ENCODE data around the gene AFAP1.

AFAP1 gene

GRCh38 chr4:7766086-7766485 is 173.6 kb downstream of the AFAP1 start:
- no peak for DNase-seq

- no peak for DNase-seq
Measured at GRCh38 chr4:7765666-7766065, 174.0 kb downstream of the AFAP1 start.

GRCh38 chr4:7764466-7764865 is 175.2 kb downstream of the AFAP1 start:
- no peak for DNase-seq

- no peak for DNase-seq
Measured at GRCh38 chr4:7763788-7764187, 175.9 kb downstream of the AFAP1 start.

GRCh38 chr4:7763106-7763505 is 176.6 kb downstream of the AFAP1 start:
- no peak for DNase-seq

GRCh38 chr4:7762376-7763030 is 177.2 kb downstream of the AFAP1 start:
- no peak for DNase-seq

- peak; percentile 38 for DNase-seq
Measured at GRCh38 chr4:7761720-7762119, 177.9 kb downstream of the AFAP1 start.

GRCh38 chr4:7761312-7761711 is 178.3 kb downstream of the AFAP1 start:
- DNase-seq, result no peak

GRCh38 chr4:7760706-7761105 is 179.0 kb downstream of the AFAP1 start:
- DNase-seq, result no peak

GRCh38 chr4:7760228-7760627 is 179.4 kb downstream of the AFAP1 start:
- DNase-seq, result no peak

GRCh38 chr4:7759635-7760034 is 180.0 kb downstream of the AFAP1 start:
- no peak for DNase-seq

- DNase-seq, result peak; percentile 58
Measured at GRCh38 chr4:7759216-7759615, 180.4 kb downstream of the AFAP1 start.

- DNase-seq, result no peak
Measured at GRCh38 chr4:7758476-7758875, 181.2 kb downstream of the AFAP1 start.

- no peak for DNase-seq
Measured at GRCh38 chr4:7757501-7758471, 181.9 kb downstream of the AFAP1 start.

GRCh38 chr4:7756561-7757355 is 182.9 kb downstream of the AFAP1 start:
- DNase-seq, result no peak

- DNase-seq, result no peak
Measured at GRCh38 chr4:7756071-7756470, 183.6 kb downstream of the AFAP1 start.

GRCh38 chr4:7755561-7755960 is 184.1 kb downstream of the AFAP1 start:
- no peak for DNase-seq

GRCh38 chr4:7754565-7755262 is 184.9 kb downstream of the AFAP1 start:
- DNase-seq, result no peak

- no peak for DNase-seq
Measured at GRCh38 chr4:7753931-7754465, 185.7 kb downstream of the AFAP1 start.

- no peak for DNase-seq
Measured at GRCh38 chr4:7753271-7753670, 186.4 kb downstream of the AFAP1 start.

- DNase-seq, result no peak
Measured at GRCh38 chr4:7752649-7753048, 187.0 kb downstream of the AFAP1 start.

- no peak for DNase-seq
Measured at GRCh38 chr4:7750972-7751371, 188.7 kb downstream of the AFAP1 start.

Data from CD4-positive, alpha-beta T cell treated with Interleukin-15 for 1 hour (primary cell).